HG03060 (cell line): ENCODE measurements around the gene HOOK2.

Experiments
- ATAC-seq: cut with Tn5 transposase; IDR thresholded peaks from one replicate; pipeline ENCODE4 v1.9.1; 2021; ENCODE audit warnings: low read depth, moderate number of reproducible peaks; ENCODE audit not compliant: unreplicated experiment

Gene HOOK2

DNA sequence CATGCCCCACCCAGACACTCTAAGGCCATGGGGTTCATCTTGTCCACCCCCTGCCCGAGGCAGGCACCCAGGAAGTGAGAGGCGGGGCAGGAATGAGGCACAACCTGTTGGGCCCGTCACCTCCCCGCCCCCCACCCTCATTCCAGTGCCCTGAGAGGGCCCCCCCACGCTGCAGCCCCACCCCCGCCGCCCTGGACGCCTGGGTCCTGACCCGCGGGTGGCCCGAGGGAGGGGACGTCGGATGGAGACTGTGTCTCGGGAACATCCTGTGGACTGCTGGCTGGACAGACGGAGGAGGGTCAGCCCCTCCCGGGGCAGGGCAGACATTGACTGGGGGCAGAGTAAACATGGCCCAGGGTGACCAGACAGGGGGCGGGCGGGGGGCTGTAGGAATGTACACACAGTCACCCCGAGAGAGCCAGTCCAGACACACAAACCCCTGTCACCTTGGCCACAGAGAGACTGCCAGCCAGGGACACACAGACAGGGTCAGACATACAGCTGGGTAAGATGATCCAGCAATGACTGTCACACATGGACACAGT is 8.6 kb upstream of the HOOK2 start:
- no peak for ATAC-seq

DNA sequence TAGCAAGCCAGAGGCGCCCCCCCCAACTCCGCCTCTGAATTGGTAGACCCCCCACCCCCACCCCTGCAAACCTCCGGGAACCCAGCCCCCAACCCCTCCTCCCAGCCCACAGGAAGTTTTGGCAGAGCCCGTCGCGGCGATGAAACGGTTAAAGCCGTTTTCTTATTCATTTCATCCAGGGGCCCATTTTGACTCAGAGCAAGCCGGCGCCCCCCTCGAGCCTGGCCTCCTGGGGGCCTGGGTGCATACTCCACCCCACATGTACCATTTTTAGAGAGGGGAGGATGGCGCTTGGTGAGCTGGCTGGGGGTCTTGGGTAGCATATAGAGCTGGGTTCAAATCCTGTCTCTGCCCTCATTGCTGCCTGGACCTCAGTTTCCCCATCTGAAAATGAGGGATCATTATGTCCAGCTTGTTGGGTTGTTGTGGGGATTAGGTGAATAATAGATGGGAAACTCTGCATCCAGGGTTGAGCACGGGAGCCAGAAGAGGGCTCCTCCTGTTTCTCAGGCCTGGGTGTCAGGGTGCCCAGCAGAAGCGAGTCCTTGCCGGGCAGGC is 8.0 kb upstream of the HOOK2 start:
- ATAC-seq: no peak

DNA sequence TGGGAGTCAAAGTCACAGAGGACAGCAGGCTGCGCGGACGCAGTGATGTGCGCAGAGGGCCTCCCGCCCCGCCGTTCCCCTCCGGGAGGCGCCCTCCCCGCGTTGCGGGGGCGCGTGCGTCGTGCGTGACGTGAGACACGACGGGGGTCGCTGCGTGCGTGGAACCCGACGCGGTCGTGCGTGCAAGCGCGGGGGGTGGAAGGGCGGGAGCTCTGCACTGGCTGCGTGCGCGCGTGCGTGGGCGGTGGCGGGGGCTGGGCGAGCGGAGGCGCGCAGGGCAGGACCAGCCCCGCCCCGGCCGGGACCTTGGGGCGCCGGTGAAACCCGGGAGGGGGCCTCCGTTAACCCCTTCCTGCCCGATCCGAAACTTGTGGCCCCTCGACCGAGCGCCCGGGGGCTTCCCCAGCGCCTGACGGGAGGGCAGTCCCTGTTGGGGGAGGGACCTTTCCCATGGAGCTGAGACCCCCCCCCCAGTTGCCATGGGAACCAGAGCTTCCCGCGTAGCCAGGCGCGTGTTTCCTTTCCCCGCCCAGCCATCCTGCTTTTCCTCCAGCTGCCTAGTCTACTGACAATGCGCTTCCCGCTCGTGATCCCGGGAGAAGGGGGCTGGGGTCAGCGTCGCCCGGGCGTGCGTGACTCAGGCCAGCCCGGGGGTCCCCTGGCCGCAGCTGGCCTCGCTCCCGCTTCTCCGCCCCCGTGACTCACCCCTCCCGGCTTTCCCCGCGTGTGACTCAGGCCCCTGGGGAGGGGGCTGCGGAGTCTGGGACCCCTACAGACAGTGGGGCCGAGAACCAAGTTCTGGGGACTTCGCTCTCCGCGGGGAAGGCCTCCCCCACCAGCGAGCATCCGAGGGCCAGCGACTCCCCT is 7.3 kb upstream of the HOOK2 start:
- ATAC-seq: no peak

DNA sequence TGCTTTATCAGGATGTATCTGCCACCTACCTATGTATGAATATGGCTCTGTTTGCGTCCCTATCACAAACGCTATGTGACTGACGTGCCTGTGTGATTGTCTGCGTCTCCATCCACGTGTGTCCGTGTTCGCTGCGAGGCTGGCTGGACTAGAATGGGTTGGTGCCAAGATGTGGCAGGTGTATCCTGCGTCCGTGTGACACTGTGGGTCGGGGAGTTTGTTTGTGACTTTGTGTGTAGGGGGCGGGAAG is 6.7 kb upstream of the HOOK2 start:
- ATAC-seq: no peak

DNA sequence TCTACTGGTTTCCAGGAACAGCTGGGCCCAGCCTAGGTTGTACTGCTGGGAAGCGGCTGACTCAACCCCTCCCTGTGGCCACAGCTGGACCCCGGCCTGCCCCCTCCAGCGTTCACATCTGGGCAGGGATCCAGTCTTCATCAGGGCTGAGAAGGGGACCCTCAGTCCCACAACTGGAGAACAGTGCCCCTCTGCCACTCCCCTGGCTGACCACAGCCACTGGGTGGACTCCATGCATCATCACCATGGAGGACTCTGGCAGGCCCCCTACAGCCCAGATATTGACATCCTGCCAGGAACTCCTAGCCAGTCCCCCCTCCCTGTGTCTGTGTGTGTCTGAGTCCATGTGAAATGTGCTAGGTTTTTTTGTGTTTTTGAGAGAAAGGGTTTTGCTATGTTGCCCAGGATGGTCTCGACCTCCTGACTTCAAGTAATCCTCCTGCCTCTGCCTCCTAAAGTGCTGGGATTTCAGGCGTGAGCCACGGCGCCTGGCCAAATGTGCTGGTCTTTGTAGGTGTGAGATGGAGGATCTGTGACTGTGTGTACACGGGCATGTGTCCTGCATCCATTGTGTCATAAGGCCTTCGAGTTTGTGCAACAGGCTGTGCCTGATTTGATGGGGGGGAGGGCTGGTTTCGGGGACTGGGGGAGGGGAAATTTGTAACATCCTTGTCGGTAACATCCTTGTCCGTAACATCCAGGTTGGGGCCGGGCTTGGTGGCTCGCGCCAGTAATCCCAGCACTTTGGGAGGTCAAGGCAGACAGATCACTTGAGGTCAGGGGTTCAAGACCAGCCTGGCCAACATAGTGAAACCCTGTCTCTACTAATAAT is 4.0 kb upstream of the HOOK2 start:
- no peak for ATAC-seq

DNA sequence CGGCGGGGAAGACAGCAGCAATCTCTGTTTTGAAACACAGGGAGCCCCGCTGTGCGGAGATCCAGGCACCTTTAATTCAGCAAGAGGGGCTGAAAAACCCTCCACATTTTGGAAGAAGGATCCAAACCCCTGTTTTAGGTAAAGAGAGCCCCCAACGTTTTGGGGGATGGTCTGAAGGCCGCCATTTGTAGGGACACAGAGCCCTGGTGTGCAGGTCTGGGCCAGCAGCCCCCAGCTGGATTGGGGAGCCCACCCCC is 3.5 kb upstream of the HOOK2 start:
- ATAC-seq: no peak

DNA sequence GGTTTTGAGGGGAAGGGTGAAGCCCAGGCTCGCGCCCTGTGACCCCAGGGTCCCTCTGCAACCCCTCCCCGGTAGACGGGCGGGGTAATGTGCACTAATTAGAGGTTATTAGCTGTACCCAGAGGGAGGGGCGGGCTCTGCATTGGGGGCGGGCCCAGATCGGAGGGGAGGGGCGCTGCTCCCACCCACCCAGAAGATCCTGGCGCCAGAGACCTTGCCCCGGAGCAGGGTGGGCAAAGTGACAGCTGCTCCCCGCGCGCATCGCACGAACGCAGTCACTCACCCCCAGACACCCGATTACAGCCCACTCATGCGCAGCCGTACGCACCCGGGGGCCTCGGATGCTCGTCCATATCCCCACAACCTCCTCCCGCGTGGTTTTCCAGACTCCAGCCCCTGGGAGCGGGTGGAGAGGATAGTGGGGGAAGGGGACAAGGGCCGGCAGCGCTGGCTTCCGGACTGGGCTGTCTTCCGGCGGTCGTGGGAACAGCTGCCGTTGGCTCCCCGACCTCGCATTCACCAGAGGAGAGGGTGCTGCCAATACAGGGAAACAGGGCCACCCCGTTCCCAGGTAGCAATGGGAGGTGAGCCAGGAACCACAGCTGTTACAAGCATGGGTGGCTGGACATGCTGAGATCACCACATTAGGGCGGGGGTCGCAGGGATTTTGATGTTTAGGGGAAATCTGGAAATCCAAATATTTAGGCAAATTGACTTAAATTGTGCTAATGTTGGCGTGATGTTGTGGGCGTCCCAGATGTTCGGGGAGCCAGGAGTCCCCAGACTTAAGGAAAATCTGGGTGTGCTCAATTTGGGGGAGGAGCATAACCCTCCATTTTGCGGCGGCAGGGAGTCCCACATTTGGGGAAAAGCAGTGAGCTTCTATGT is 2.9 kb upstream of the HOOK2 start:
- ATAC-seq: no peak

DNA sequence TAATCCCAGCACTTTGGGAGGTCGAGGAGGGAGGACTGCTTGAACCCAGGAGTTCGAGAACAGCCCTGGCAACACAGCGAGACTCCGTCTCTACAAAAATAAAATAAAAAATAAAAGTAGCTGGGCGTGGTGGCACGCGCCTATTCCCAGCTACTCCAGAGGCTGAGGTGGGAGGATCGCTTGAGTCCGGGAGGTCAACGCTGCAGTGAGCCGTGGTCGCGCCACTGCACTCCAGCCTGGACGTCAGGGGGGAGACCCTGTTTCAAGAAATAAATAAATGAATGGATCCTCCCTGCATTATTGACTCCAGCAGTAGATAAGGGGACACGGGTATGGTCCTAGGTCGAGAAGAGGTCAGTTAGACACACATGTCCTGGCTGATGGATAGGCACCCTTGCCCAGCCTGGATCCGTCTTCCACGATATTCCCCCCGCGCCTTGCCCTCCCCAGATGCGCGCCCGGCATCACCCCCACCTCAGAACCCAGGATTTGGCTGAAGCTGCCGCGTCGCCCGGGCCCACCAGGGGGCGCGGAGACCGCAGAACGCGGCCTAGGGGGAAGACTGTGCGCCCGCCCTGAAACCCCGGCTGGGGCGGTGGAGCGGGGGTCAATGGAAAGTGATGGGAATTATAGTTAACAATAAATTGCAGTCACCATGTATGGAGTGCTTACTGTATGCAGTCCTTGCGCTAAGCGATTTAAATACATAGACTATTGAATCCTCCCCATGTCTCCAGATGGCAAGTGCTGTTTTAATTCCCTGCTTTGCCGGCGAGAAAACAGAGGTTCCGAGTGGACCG is 2.1 kb upstream of the HOOK2 start:
- no peak for ATAC-seq

DNA sequence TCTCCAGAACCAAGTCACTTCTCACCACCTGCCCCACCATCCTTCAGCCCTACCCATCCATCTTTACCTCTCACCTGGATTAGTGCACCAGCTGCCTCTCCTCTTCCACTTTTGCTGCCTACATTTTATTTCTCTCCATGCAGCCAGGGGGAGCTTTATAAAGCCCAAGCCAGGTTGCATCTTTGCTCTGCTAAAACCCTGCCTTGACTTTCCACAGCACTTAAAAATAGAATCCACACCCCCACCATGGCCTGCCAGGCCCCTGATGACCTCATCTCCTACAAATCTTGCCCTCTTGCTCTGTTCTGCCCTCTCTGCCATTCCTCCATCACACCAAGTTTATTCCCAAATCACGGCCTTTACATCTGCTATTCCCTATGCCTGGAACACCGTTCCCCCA is 1.8 kb downstream of the HOOK2 start:
- ATAC-seq: no peak

DNA sequence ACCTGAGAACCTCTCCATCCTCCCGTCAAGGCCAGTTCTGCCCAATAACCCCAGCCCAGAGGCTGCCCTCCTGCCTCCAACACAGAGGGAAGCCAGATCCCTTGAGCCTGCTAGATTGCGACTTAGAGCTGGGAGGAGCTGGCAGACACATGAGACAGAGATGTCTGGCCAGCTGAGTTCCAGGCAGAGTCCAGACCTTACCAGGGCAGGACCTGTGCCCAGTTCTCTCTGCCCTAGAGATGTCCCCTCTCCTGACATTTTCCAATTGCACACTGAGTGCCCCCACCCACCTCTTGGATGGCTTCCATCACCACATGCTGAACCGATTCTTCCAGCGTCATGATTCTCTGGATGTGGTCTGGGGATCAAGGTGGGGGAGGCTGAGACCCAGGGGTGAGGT is 3.0 kb downstream of the HOOK2 start:
- ATAC-seq: no peak

DNA sequence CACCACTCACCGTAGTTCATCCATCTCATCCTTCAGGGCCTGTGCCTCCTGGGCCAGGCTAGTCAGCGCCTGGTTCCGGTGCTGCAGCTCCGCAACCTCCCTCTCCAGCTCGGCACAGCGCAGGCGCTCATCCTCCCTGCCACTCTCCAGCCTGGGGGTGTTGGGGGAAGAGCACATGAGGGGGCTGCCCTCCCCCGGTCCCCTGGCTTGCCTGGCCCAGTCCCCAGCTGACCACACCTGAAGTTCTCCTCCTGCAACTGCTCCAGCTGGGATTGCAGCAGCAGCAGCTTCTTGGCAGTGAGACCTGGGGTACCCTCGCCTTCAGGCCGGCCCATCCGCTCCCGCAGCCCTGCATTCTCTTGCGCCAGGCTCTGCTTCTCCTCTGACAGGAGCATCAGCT is 4.4 kb downstream of the HOOK2 start:
- no peak for ATAC-seq

DNA sequence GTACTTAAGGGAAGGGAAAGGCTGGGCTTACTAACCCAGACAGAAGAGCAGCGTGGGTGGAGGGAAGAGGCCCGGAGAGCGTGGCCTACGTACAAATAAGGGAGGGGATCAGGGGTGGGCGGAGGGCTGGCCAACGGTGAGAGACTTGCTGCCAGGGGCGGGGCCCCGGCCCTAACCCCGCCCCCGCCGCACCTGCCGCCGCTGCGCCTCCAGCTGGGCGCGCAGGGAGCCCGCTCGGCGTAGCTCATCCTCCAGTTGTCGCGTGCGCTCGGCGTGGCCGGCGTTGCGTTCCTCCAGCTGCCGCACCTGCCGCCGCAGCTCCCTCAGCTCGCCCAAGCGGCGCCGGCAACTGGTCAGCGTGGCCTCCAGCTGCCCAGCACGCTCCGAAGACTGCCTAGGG is 5.7 kb downstream of the HOOK2 start:
- no peak for ATAC-seq

DNA sequence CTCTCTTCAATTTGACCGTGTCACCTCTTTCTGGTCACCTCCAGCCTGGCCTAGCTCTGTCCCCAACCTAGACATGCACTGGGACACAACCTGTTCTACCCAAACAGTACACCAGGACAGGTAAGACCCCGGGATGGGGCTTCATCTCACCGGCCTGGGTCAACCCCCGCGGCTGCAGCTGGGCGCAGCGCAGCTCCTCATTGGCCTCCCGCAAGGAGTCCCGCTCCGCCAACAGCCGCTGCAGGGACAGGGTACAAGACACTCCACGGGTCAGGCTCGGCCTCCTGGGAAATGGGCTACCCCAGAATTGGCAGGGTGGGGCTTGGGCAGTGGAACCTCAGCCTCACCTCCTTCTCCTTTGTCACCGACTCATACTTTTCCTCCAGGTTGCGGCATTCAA is 7.7 kb downstream of the HOOK2 start:
- no peak for ATAC-seq

DNA sequence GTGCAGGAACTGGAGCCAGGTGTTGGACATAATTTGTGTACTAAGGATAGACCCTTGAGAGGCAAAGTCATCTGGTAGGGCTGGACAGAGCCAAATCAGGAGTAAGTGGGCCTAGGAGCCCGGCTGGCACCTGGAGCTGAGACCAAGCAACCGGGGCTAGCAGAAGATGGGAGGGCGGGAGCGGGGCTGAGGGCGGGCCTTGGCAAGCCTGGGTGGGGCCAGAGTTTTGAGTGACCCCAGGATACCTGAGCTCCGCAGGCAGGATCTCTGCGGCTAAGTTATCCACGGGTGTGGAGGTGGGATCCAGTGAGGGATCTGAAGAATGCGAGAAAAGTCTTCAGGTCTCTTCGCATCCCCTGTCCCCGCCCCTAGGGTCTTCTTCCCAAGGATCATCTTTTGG is 8.2 kb downstream of the HOOK2 start:
- ATAC-seq: no peak

DNA sequence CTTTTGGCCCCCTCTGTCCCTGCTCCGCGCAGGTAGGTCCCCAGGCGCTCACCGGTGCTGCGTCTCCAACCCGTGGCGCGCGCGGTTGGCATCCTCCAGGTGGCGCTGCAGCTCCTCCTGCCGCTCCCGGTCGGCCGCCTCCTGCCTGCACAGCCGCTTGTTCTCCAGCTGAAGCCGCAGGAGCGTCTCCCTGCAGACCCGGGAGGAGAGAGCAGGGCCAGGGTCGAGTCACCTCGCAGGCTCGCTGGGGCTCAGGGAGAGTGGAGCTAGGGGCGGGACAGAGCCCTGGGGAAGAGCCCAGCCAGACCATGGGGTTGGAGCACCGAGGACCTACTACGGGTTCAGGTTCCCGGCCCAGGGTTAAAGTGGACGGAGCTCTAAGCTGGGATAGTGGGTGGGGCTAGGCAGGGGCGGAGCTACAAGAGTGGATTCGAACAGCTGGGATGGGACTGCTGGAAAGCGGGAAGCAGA is 9.3 kb downstream of the HOOK2 start:
- ATAC-seq: no peak

DNA sequence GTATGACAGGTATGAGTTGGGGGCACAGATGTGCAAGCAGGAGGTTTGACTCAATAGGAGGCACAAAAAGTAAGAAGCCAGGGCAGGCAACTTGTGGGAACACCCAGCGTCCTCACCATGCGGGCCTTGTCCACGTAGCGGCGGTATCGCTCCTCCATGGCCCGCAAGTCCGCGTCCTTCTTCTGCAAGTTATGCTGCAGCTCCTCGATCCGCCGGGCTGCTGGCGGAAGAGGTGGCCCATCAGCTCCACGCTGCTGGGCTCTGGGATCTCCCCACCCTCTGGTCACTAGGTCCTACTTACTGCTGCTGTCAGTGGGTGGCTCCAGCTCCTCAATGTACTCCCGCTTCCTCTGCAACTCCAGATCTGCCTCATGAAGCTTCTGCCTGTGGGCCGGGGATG is 10.7 kb downstream of the HOOK2 start:
- ATAC-seq: no peak

DNA sequence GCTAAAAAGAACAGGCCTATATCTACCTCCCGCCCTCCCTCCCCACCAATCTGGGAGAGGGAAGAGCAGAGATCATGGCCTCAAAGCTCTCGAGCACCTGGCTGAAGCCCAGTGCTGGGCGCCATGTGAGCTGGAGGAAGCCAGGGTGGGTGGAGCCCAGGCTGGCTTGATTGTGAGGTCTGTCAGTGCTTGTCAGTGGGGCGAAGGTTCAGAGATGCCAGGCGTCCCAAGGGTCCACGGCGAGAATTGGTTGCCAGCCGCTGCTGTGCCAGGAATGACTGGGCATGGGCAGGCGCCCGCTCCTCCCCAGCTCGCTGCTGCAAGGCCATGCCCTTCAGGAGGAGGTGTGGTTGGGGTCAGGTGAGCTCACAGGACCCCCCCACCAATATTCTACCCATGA is 12.3 kb downstream of the HOOK2 start:
- no peak for ATAC-seq

DNA sequence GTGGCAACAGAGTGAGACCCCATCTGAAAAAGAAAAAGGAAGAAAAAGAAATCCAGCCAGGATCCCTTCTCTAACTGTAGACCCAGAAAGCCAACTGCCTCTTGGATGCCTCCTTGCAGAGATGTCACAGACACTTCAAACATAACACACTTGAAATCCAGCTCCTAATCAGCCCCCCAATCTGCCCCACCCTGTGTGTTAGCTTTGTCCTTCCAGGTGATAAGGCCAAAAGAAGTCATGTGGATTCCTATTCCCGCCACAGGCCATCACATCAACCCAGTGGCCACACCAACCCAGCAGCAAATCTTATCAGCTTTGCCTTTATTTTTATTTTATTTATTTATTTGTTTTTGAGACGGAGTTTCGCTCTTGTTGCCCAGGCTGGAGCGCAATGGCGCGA is 15.7 kb downstream of the HOOK2 start:
- ATAC-seq: no peak

DNA sequence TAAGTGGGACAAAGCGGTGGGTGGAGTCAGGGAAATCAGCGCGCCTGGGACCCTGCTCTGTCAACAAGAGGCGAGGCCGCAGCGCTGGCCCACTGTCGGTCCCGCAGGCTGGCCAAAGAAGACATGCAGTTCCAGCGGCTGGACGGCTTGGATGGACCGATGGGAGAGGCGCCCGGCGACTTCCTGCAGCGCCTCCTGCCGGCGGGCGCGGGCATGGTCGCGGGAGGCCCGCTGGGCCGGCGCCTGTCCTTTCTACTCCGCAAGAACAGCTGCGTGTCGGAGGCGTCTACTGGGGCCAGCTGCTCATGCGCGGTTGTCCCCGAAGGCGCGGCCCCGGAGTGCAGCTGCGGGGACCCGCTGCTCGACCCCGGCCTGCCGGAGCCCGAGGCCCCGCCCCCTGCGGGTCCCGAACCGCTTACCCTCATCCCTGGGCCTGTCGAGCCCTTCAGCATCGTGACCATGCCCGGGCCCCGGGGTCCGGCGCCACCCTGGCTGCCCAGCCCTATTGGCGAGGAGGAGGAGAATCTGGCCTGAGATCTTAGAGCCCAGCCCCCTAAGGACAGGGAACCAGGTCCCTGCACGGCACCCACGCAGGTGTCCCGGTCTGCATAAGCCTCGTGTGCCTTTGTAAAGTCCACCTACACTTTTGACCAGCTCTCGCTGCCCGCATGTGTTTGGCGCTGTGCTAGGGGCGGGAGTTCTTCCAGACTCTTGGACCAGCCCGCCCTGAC is 17.6 kb downstream of the HOOK2 start:
- ATAC-seq: no peak
